Measurements from ENCODE around the gene INPP5B.
"Not testable (repeated sequence)": the region's sequence is repeated elsewhere in the genome, so short reads cannot be mapped to it uniquely, and the experiment has no call there.

The INPP5B gene

GRCh38 chr1:37910886-37911285, 36.0 kb downstream of the INPP5B start:
- DNase-seq: not testable (repeated sequence)

DNA sequence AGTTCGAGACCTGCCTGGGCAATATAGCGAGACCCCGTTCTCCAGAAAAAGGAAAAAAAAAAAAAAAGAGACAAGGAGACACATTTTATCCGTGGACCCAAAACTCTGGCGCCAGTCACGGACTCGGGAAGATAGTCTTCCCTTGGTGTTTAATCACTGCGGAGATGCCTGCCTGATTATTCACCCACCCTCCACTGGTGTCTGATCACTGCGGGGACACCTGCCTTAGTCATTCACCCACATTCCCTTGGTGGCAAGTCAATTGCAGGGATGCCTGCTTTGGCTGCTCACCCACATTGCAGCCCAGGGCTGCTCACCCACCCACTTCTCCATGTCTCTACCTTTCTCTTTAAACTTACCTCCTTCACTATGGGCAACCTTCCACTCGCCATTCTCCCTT, 38.3 kb downstream of the INPP5B start:
- DNase-seq: not testable (repeated sequence)

- DNase-seq: not testable (repeated sequence)
Observed at GRCh38 chr1:37907416-37908125, 39.3 kb downstream of the INPP5B start.

DNA sequence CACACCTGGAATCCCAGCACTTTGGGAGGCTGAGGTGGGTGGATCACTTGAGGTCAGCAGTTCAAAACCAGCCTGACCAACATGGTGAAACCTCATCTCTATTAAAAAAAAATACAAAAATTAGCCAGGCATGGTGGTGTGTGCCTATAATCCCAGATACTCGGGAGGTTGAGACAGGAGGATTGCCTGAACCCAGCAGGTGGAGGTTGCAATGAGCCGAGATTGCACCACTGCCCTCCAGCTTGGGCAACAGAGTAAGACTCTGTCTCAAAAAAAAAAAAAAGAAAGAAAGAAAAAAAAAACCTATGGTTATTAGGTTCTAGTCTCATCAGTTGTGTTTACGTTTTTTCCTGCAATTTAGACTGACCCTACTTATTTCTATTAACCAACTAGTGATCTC, 40.3 kb downstream of the INPP5B start:
- not testable (repeated sequence) for DNase-seq

DNA sequence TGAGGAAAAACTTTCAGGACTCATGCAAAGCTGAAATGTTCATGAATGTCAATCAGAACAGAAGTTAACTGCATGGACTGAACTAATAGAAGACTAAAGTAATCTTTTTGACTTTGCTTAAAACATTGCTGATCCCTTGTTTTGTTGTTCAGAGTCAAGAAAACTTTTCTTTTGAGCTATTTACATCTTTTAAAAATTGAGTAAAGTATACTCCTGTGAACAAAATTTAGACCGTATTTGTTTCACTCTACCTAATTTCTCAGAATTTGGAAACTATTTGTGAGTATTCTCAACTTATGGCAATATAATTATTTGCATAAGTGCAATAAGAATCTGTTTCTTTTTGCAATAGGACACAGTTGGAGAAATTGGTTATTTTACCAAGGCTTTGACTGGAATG, 41.1 kb downstream of the INPP5B start:
- no peak for DNase-seq

DNA sequence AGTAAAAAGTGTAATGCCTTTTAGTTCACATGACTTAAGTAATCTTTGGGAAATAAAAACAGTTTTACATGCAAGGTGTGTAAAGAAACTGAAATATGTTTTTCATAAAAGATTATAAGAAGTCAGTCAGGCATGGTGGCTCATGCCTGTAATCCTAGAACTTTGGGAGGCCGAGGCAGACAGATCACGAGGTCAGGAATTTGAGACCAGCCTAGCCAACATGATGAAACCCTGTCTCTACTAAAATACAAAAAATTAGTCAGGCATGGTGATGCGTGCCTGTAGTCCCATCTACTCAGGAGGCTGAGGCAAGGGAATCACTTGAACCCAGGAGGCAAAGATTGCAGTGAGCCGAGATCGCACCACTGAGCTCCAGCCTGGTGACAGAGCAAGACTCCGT, 42.9 kb downstream of the INPP5B start:
- not testable (repeated sequence) for DNase-seq

DNA sequence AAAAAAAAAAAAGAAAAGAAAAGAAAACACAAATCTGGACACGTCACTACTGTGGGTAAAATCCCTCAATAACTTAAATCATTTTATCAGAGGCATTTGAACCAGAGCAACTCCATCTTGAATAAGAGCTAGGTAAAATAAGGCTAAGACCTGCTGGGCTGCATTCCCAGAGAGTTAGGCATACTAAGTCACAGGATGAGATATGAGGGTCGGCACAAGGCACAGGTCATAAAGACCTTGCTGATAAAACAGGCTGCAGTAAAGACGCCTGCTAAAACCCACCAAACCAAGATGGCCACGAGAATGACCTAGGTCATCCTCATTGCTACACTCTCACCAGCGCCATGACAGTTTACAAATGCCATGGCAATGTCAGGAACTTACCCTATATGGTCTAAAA, 43.9 kb downstream of the INPP5B start:
- DNase-seq: no peak

DNA sequence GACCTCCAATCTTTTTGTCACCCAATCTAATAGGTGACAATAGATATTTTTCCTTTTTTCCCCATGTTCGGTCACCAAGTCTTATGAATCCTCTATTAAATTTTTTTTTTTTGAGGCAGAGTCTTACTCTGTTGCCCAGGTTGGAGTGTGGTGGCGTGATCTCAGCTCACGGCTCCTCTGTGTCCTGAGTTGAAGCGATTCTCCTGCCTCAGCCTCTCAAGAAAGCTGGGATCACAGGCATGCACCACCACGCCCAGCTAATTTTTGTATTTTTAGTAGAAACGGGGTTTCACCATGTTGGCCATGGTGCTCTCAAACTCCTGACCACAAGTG, 45.0 kb downstream of the INPP5B start:
- no peak for DNase-seq

DNA sequence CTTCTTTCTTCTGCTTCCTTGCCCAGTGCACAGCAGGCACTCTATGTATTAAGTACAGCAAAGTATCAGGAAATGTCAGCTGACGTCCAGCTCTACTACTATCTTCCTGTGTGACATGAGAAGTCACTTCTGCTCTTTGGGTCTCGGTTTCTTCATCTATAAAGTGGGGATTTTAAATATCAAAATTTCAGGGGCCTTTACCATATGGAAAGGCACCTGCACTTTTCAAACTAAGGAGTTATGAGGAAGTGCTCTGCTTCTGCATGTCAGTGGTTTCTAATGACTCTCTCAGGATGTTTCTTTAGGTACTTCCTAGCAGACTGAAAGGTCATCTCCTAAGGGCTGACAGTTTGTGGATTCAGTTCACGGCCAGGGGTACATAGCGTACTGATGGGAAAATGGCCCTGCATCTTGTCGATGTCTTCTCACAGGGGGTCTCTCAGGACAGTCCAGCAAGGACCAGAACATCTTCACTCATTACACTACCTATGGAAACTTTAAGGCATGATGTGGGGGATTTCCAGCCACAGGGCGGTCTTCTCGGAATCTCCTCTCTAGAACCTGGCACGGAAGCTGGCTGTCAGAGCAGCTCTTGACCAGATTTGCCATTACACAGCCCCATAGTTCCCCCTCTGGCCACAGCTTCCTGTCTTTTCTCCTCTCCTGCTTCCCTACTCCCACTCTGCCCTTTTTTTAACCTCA, 45.5 kb downstream of the INPP5B start:
- DNase-seq: no peak

DNA sequence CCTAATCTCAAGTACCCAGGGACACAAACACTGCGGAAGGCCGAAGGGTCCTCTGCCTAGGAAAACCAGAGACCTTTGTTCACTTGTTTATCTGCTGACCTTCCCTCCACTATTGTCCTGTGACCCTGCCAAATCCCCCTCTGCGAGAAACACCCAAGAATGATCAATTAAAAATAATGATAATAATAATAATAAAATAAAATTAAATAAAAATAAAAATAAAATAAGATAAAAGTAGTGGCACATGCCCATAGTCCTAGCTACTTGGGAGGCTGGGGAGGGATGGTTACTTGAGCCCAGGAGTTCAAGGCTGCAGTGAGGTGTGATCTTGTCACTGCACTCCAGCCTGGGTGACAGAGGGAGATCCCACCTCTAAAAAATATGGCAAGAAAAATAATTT, 49.3 kb downstream of the INPP5B start:
- DNase-seq: not testable (repeated sequence)

DNA sequence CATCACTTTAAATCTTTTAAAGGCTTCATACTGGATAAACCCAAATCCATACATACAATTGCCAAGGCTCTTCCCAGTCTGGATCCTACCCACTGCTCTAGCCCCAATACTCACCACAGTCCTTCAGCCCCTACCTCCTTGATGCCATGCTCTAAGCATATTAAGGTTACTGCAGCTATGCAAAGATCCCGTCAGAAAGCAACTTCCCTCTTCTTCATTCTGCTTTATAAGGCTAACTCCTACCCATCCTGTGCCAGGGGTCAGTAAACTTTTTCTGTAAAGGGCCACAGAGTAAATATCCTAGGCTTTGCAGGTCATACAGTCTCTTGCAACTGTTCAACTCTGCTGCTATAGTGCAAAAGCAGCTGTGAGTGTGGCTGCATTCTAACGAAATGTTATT, 53.2 kb downstream of the INPP5B start:
- DNase-seq: no peak

GRCh38 chr1:37892151-37893047, 54.5 kb downstream of the INPP5B start:
- no peak for DNase-seq

- DNase-seq: peak; percentile 19 to 28
Observed at GRCh38 chr1:37890378-37891014, 56.4 kb downstream of the INPP5B start.

DNA sequence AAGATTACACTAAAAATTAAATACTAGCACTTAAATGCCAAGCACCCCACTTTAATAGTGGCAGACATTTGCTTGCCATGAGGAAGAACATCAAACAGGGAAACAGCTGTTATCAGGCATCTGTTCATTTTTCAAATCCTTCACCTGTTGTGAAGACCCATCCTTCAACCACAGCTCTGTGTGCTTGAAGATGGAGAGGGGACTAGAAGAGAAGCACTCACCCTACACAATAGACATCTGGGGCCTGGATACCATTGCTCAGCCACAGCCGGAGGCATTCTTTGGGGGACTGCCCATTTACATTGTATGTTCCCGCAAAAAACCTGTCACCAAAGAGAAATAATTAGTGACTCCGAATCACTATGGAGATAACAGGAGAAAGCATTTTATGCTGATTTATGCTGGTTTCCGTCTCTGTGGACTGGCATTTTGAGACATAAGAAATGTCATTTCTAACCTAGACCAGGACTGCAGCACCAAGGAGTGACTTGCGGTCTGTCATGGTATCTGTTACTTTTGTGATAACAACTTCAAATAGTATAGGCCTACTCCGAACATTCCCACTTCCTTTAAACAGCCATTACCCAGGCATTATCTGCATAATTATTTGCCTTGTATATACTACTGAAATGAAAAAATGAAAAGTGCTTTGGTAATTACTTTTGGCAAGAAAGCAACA, 58.7 kb downstream of the INPP5B start:
- DNase-seq: no peak

- DNase-seq: no peak
Observed at GRCh38 chr1:37884145-37884544, 62.7 kb downstream of the INPP5B start.

DNA sequence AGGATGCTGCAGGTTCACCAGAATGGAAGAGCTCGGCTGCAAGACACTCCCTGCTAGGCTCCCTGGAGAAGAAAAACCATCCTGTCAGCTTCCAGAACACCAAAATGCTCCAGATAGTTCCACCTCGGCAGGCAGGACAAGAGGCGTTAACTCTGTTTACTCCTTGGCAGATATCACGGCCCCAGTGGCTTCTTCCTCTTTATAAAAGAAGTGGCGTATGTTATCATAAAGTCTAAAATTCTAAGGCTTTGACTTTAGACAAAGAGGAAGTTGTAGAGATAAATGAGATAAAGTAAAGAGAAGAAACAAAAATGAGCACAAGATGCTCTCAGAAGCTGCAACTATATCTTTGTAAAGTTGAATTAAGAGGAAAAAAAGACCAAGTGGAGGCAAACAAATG, 63.2 kb downstream of the INPP5B start:
- no peak for DNase-seq

DNA sequence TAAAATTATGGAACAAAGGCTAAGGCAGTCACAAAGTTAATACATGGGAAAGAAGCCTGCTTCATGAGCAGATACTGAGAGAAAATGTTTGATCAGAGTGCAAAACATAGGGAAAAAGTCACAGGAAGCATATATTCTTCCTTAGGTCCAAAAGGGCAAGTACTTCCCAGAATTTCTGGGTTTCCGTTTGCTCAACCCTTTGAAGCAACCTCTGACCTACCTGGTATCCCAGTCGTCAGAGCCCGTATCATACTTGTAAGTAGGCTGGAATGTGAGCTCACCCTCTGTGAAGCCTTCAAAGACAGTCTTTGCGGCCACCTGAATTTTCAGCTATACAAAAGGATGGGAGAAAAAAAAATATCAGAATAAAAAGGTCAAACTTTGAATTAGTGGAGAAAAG, 67.0 kb downstream of the INPP5B start:
- DNase-seq: no peak

DNA sequence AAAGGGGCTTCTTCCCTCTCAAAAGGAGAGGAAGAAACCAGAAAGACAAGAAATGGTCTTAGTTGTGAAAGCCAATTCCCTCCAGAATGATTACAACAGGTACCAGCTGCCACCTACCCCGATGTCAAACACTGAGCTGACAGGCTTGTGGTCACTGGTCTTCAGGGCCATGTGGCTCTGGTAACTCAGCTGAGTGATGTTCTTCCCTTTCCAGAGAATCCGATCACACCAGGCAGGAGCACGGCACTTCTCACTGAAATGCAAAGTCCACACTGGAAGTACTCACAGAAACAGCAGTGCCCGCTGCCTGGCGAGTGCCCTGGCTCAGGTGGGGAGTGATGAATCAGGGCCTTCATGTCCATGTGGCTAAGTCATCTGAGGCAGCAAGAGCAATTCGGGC, 68.8 kb downstream of the INPP5B start:
- DNase-seq: no peak

DNA sequence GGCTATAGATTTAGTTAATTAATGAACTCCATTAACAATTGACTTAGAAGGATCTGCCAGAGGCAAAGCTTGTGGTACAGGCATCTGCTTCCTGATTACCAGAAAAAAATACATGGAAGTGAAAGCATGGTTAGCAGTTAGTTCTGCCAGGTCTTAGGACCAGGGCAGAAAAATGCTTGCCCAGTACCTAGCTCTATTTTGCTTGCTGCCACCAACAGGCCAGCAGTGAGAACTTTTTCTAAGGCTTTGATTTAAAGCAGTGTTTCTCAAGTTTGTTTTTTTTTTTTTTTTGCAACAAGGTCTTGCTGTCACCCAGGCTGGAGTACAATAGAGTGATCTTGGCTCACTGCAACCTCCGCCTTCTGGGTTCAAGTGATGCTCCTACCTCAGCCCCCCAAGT, 71.0 kb downstream of the INPP5B start:
- no peak for DNase-seq

- no peak for DNase-seq
Observed at GRCh38 chr1:37872692-37873091, 74.2 kb downstream of the INPP5B start.

- no peak for DNase-seq
Observed at GRCh38 chr1:37868466-37868865, 78.4 kb downstream of the INPP5B start.

DNA sequence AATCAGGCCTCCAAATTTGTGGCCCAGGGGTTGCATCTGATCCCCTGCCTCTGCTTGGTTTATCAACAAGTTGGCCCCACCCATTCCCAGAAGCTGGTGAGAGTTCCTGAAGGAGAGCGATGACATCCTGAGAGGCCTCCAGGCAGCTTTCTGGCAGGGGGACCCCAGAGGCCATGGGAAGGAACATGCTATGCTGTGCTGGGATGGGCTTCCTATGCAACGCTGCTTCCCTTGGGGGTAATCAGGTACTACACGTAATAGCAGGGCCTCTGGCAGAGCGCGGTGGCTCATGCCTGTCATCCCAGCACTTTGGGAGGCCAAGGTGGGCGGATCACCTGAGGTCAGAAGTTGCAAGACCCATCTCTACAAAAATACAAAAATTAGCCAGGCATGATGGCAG, 79.1 kb downstream of the INPP5B start:
- no peak for DNase-seq

- no peak for DNase-seq
Observed at GRCh38 chr1:37866491-37866890, 80.4 kb downstream of the INPP5B start.
